OCI-LY7 (cell line): ENCODE measurements around the gene PFDN6. TPM values are rescaled to one million over a fixed set of nuclear protein-coding genes. Genes with fewer than 3 reads are reported as not detected.

Experiments
- BruUV-seq: library from RNA; stranded (reverse); fragments of 400-500 nt; replicated peaks from 2 replicates; lab custom pipeline; 2021; lab: Mats Ljungman, UMichigan
- CTCF ChIA-PET: fragments of 300-600 bp; sonication (Branson Sonifier 250); formaldehyde crosslinking; loops from one replicate; lab custom pipeline; 2022; ENCODE audit warnings: antibody characterized with exemption; ENCODE audit not compliant: unreplicated experiment; lab: Charles Lee
- POLR2A ChIA-PET: fragments of 300-600 bp; sonication (Branson Sonifier 250); formaldehyde crosslinking; loops from one replicate; lab custom pipeline; 2022; ENCODE audit warnings: antibody characterized with exemption; lab: Charles Lee
- DNase-seq: peaks from one replicate; pipeline ENCODE4 v3.0.0-alpha.2; 2015; ENCODE audit warnings: low spot score
- H2AFZ ChIP-seq: fragments of 200-600 bp; sonication (generic), shearing (Covaris generic); 2 replicates; pipeline ENCODE4 v1.6.1; 2014; ENCODE audit warnings: mild to moderate bottlenecking, antibody characterized with exemption, low read length, moderate library complexity
- H3K27ac ChIP-seq: fragments of 200-600 bp; sonication (generic); 2 replicates; pipeline ENCODE4 v1.5.1; 2014; ENCODE audit warnings: mixed run types, low read depth, mild to moderate bottlenecking, moderate library complexity, low read length, inconsistent platforms; ENCODE audit not compliant: poor library complexity, severe bottlenecking
- H3K36me3 ChIP-seq: fragments of 200-600 bp; sonication (generic); 2 replicates; pipeline ENCODE4 v1.6.1; 2014; ENCODE audit warnings: mild to moderate bottlenecking, antibody characterized with exemption, low read length, moderate library complexity, mixed read lengths; ENCODE audit not compliant: insufficient read depth
- H3K4me1 ChIP-seq: fragments of 200-600 bp; sonication (generic); 2 replicates; pipeline ENCODE4 v1.5.1; 2014; ENCODE audit warnings: mild to moderate bottlenecking, low read length; ENCODE audit not compliant: insufficient read depth, poor library complexity, severe bottlenecking
- H3K4me2 ChIP-seq: fragments of 200-600 bp; sonication (generic); 2 replicates; pipeline ENCODE4 v1.6.1; 2014; ENCODE audit warnings: mild to moderate bottlenecking, low read length
- H3K4me3 ChIP-seq: fragments of 200-600 bp; sonication (generic); 2 replicates; pipeline ENCODE4 v1.5.1; 2014; ENCODE audit warnings: mild to moderate bottlenecking, low read depth, low read length; ENCODE audit not compliant: poor library complexity, severe bottlenecking
- H3K79me2 ChIP-seq: fragments of 200-600 bp; sonication (generic); 2 replicates; pipeline ENCODE4 v1.6.1; 2016; ENCODE audit warnings: low read depth, mild to moderate bottlenecking, low read length, moderate library complexity, mixed read lengths; ENCODE audit not compliant: insufficient read depth
- H3K9me2 ChIP-seq: fragments of 200-600 bp; sonication (generic); 2 replicates; pipeline ENCODE4 v1.6.1; 2016; ENCODE audit warnings: mild to moderate bottlenecking, low read length, mixed read lengths; ENCODE audit not compliant: insufficient read depth
- H3K9me3 ChIP-seq: fragments of 200-600 bp; sonication (generic); 2 replicates; pipeline ENCODE4 v1.6.1; 2014; ENCODE audit warnings: mild to moderate bottlenecking, mixed run types, low read length, mixed read lengths
- H4K20me1 ChIP-seq: fragments of 200-600 bp; sonication (generic); 2 replicates; pipeline ENCODE4 v1.6.1; 2014; ENCODE audit warnings: mild to moderate bottlenecking, antibody characterized with exemption, low read length, moderate library complexity, mixed read lengths; ENCODE audit not compliant: insufficient read depth
- CTCF ChIP-seq: fragments of 200-600 bp; sonication (generic); conservative IDR thresholded peaks from 2 replicates; pipeline ENCODE4 v1.5.1; 2014; ENCODE audit warnings: mild to moderate bottlenecking, antibody characterized with exemption, low read length, moderate library complexity, mixed read lengths
- EZH2phosphoT487 ChIP-seq: fragments of 200-600 bp; sonication (generic); IDR thresholded peaks from 2 replicates; pipeline ENCODE4 v1.6.1; 2018; ENCODE audit warnings: low read depth, borderline replicate concordance, mild to moderate bottlenecking, mixed run types, antibody characterized with exemption, low read length, moderate library complexity, mixed read lengths
- intact Hi-C: fragments of 100-400 bp; cut with micrococcal nuclease; formaldehyde crosslinking; loops from one replicate; pipeline ENCODE4 v1.10.0; 2022; ENCODE audit not compliant: unreplicated experiment
- total RNA-seq, 2 experiments: library from RNA; depleted of rRNA in 1 of 2; stranded (reverse); fragments of >200 nt in 1 of 2; shearing (Covaris generic) in 1 of 2; gene quantifications; 2 replicates each; pipeline ENCODE4 v1.2.3, GENCODE V29; 2014 to 2022

The PFDN6 gene
- total RNA-seq, 2 experiments from 2014 or later = 72.5 to 90.6 TPM

GRCh38 chr6:33290459-33290858 lies 1.1 kb downstream of the PFDN6 start:
- H3K4me3 ChIP-seq = peak overlapping the region; percentile 86
- no peaks in the 10 kb centered on the region for H3K9me3 ChIP-seq
- TF ChIP-seq EZH2phosphoT487 (no peak), CTCF (no peak)
- intact Hi-C loops = no loop called here
- H4K20me1 ChIP-seq = no peaks in the 10 kb centered on the region
- POLR2A ChIA-PET = interaction anchor here (0.9 to 3.0 kb wide), 4 partner anchors 9 to 28 kb away, joined by 3 to 19 read pairs (median 8); partner anchors contain the start of genes B3GALT4 and RGL2
- no peak for DNase-seq
- BruUV-seq = no TSS peak
- H3K79me2 ChIP-seq = peaks cover 31% of the 10 kb centered on the region; the same call in 1 of the 2 replicates
- peak overlapping the region; percentile 87 for H3K4me2 ChIP-seq
- H3K4me1 ChIP-seq = peaks cover 24% of the 10 kb centered on the region
- CTCF ChIA-PET = no interaction called here
- no peaks in the 10 kb centered on the region for H3K9me2 ChIP-seq
- no peak overlapping the region for H3K27ac ChIP-seq
- peaks cover 62% of the 10 kb centered on the region for H3K36me3 ChIP-seq
- no peak overlapping the region for H2AFZ ChIP-seq

GRCh38 chr6:33292996-33293682 lies 3.7 kb downstream of the PFDN6 start:
- Histone ChIP-seq H4K20me1 (no peaks in the 10 kb centered on the region), H3K27ac (no peak overlapping the region), H3K4me3 (no peak overlapping the region), H3K4me1 (peaks cover 28% of the 10 kb centered on the region), H3K9me3 (no peaks in the 10 kb centered on the region), H3K9me2 (no peaks in the 10 kb centered on the region), H2AFZ (no peak overlapping the region), H3K79me2 (peaks cover 22% of the 10 kb centered on the region; the same call in 1 of the 2 replicates), H3K4me2 (no peak overlapping the region), H3K36me3 (peaks cover 57% of the 10 kb centered on the region)
- BruUV-seq = no TSS peak
- TF ChIP-seq CTCF (no peak), EZH2phosphoT487 (no peak)
- POLR2A ChIA-PET = no interaction called here
- no peak for DNase-seq
- CTCF ChIA-PET = no interaction called here
- intact Hi-C loops = no loop called here
